HepG2 (cell line): Measurements from ENCODE around the gene CTIF. TPM values are rescaled to one million over a fixed set of nuclear protein-coding genes. Genes with fewer than 3 reads are reported as not detected.

Experiments used
- ATAC-seq: fragments of 200-7000 bp; cut with Tn5 transposase; 3 replicates; pipeline ENCODE4 v1.9.1; 2020; ENCODE audit warnings: mild to moderate bottlenecking, moderate library complexity
- BruUV-seq: library from RNA; stranded (reverse); fragments of 400-500 nt; replicated peaks from 2 replicates; lab custom pipeline; 2021; lab: Mats Ljungman, UMichigan
- CTCF ChIA-PET: fragments of 300-600 bp; formaldehyde crosslinking; extraction: SDS; loops from one replicate; lab custom pipeline; 2021; ENCODE audit warnings: low total read pairs, inconsistent platforms, low intra/inter-chr PET ratio; lab: Yijun Ruan, JAX
- POLR2A ChIA-PET: fragments of 350-600 bp; sonication (Branson Sonifier 250); formaldehyde crosslinking; loops from one replicate; lab custom pipeline; 2020; ENCODE audit warnings: antibody characterized with exemption, inconsistent platforms; lab: Yijun Ruan, JAX
- DNase-seq: peaks from one replicate; pipeline ENCODE4 v3.0.0-alpha.2; 2015; ENCODE audit warnings: low spot score
- FAIRE-seq: peaks from 3 replicates; lab custom pipeline; 2011; peaks lifted over from hg19 to GRCh38; lab: Jason Lieb, UNC
- H2AFZ ChIP-seq: one replicate; pipeline ENCODE4 v1.6.1; 2011; ENCODE audit warnings: low read length, inconsistent platforms
- H3K27ac ChIP-seq: fragments of 300-600 bp; 3 replicates; pipeline ENCODE4 v1.8.0; 2011; ENCODE audit warnings: mixed run types, mild to moderate bottlenecking, mixed read lengths, low read length, inconsistent platforms; ENCODE audit not compliant: insufficient read depth; ENCODE audit errors: extremely low read length
- H3K27me3 ChIP-seq, 2 experiments: fragments of 200-600 bp in 1 of 2; 2 replicates in 1 of 2; 3 replicates in 1 of 2; pipeline versions ENCODE4 v1.6.0 to v1.8.0; 2011; ENCODE audit warnings: low read length in 2 of 2, mild to moderate bottlenecking in 2 of 2, moderate library complexity in 2 of 2, inconsistent platforms in 1 of 2; ENCODE audit not compliant: insufficient read depth in 2 of 2, control insufficient read depth in 1 of 2
- H3K36me3 ChIP-seq, 2 experiments: fragments of 200-600 bp in 1 of 2; replicated peaks in 1 of 2; 2 replicates in 1 of 2; 3 replicates in 1 of 2; pipeline versions ENCODE4 v1.5.1 to v1.8.0; 2011; ENCODE audit warnings: low read length in 2 of 2, inconsistent platforms in 1 of 2; ENCODE audit not compliant: insufficient read depth in 2 of 2, control insufficient read depth in 1 of 2
- H3K4me1 ChIP-seq: 2 replicates; pipeline ENCODE4 v1.5.1; 2012; ENCODE audit warnings: low read length, inconsistent platforms; ENCODE audit not compliant: insufficient read depth
- H3K4me2 ChIP-seq: 2 replicates; pipeline ENCODE4 v1.6.0; 2011; ENCODE audit warnings: low read depth, low read length, inconsistent platforms
- H3K4me3 ChIP-seq, 3 experiments: fragments of 200-600 bp in 1 of 3; sonication (generic), shearing (Covaris generic) in 1 of 3; replicated peaks in 1 of 3; 2 replicates each; pipeline ENCODE4 v1.5.1; 2011 to 2016; ENCODE audit warnings: low read length in 3 of 3, inconsistent platforms in 2 of 3, low read depth in 2 of 3, mild to moderate bottlenecking in 2 of 3, control low read depth in 1 of 3, mixed read lengths in 1 of 3; ENCODE audit not compliant: insufficient read depth in 1 of 3
- H3K79me2 ChIP-seq: one replicate; pipeline ENCODE4 v1.6.1; 2011; ENCODE audit warnings: low read length, inconsistent platforms; ENCODE audit not compliant: insufficient read depth
- H3K9ac ChIP-seq: 2 replicates; pipeline ENCODE4 v1.6.0; 2011; ENCODE audit warnings: mild to moderate bottlenecking, low read depth, low read length, inconsistent platforms; ENCODE audit not compliant: insufficient read depth
- H3K9me3 ChIP-seq: 2 replicates; pipeline ENCODE4 v1.5.1; 2012; ENCODE audit warnings: mild to moderate bottlenecking, low read length
- H4K20me1 ChIP-seq: 2 replicates; pipeline ENCODE4 v1.6.0; 2011; ENCODE audit warnings: inconsistent platforms, mild to moderate bottlenecking, low read length, moderate library complexity; ENCODE audit not compliant: insufficient read depth
- ERF ChIP-seq: IDR thresholded peaks from 2 replicates; pipeline ENCODE4 v1.6.1; 2018; ENCODE audit warnings: missing biosample characterization, missing genetic modification reagents
- MAZ ChIP-seq, 2 experiments: sonication (generic) in 1 of 2; formaldehyde crosslinking in 1 of 2; IDR thresholded peaks; 2 replicates each; pipeline versions ENCODE4 v1.5.0 to v1.6.1; 2012 to 2020; ENCODE audit warnings: low read depth in 2 of 2, mild to moderate bottlenecking in 2 of 2, borderline replicate concordance in 1 of 2, improper control_type of control experiment in 1 of 2, low read length in 1 of 2, missing genetic modification reagents in 1 of 2, moderate library complexity in 1 of 2
- SMAD9 ChIP-seq: sonication (generic); formaldehyde crosslinking; IDR thresholded peaks from 2 replicates; pipeline ENCODE4 v1.5.1; 2020; ENCODE audit warnings: mild to moderate bottlenecking, missing genetic modification reagents
- TMF1 ChIP-seq: sonication (generic); formaldehyde crosslinking; IDR thresholded peaks from 2 replicates; pipeline ENCODE4 v1.8.1; 2022; ENCODE audit warnings: low read depth, missing genetic modification reagents
- ZNF24 ChIP-seq: fragments of 450-650 bp; IDR thresholded peaks from 2 replicates; pipeline ENCODE4 v1.6.1; 2017; ENCODE audit warnings: antibody characterized with exemption, mild to moderate bottlenecking
- ZNF354B ChIP-seq: sonication (generic); formaldehyde crosslinking; IDR thresholded peaks from 2 replicates; pipeline ENCODE4 v1.8.0; 2022; ENCODE audit warnings: mild to moderate bottlenecking, missing genetic modification reagents
- ZNF496 ChIP-seq: sonication (generic); formaldehyde crosslinking; IDR thresholded peaks from 2 replicates; pipeline ENCODE4 v1.8.1; 2023; ENCODE audit warnings: mild to moderate bottlenecking, moderate library complexity, missing genetic modification reagents; ENCODE audit not compliant: insufficient replicate concordance
- ZNF839 ChIP-seq: sonication (generic); formaldehyde crosslinking; IDR thresholded peaks from 2 replicates; pipeline ENCODE4 v1.4.0; 2020; ENCODE audit warnings: missing genetic modification reagents, mild to moderate bottlenecking, borderline replicate concordance
- WGBS: methylation state at CpG from one replicate; pipeline ENCODE4 v1.1.6; 2017; ENCODE audit warnings: low lambda C conversion rate; 5-methylcytosine and 5-hydroxymethylcytosine counted together
- in situ Hi-C: cut with HindIII; loops from 2 replicates; pipeline ENCODE4 v1.10.0; 2017; ENCODE audit warnings: low pct_unique_long_range_greater_than_20kb; ENCODE audit not compliant: extremely low pct_ligation_motif_present
- intact Hi-C: fragments of 100-400 bp; cut with micrococcal nuclease; formaldehyde crosslinking; loops from one replicate; pipeline ENCODE4 v1.10.0; 2022; ENCODE audit not compliant: unreplicated experiment
- polyA plus RNA-seq, 8 experiments: library from polyadenylated mRNA; depleted of rRNA in 3 of 8; stranded (reverse) in 7 of 8; unstranded in 1 of 8; fragments of >200 nt; fragmentation: Illumina TruSeq in 4 of 8; extraction: Trizol in 4 of 8; gene quantifications; 2 replicates each; pipeline versions ENCODE4 v1.2.1 to v1.2.3, GENCODE V29; 2011 to 2016; ENCODE audit warnings: low read depth in 4 of 8, missing spikeins in 1 of 8, mixed read lengths in 1 of 8; ENCODE audit not compliant: insufficient read depth in 1 of 8
- total RNA-seq, 5 experiments: library from RNA; depleted of rRNA; stranded (reverse); fragments of >200 nt; fragmentation: Illumina TruSeq; extraction: Trizol; gene quantifications; 2 replicates each; pipeline ENCODE4 v1.2.3, GENCODE V29; 2016; ENCODE audit warnings: low read depth in 1 of 5
- TF ChIP-seq, protein P1 (sequence below): sonication (generic); formaldehyde crosslinking; IDR thresholded peaks from 2 replicates; pipeline ENCODE4 v1.4.0; 2020; ENCODE audit warnings: missing genetic modification reagents
- TF ChIP-seq, protein P2 (sequence below): sonication (generic); formaldehyde crosslinking; IDR thresholded peaks from 2 replicates; pipeline ENCODE4 v1.8.0; 2022; ENCODE audit warnings: mild to moderate bottlenecking, missing genetic modification reagents, borderline replicate concordance
- TF ChIP-seq, protein P3 (sequence below): sonication (generic); formaldehyde crosslinking; IDR thresholded peaks from 2 replicates; pipeline ENCODE4 v1.8.1; 2023; ENCODE audit warnings: mild to moderate bottlenecking, missing genetic modification reagents
- TF ChIP-seq, protein P4 (sequence below): sonication (generic); formaldehyde crosslinking; IDR thresholded peaks from 2 replicates; pipeline ENCODE4 v1.8.0; 2022; ENCODE audit warnings: mild to moderate bottlenecking, missing genetic modification reagents

CTIF gene
- total and polyA plus RNA-seq, 2 of the 13 experiments (the other 11 are each of a cell fraction or from before 2014, with no cell fraction given) = 18.2 to 28.0 TPM

DNA sequence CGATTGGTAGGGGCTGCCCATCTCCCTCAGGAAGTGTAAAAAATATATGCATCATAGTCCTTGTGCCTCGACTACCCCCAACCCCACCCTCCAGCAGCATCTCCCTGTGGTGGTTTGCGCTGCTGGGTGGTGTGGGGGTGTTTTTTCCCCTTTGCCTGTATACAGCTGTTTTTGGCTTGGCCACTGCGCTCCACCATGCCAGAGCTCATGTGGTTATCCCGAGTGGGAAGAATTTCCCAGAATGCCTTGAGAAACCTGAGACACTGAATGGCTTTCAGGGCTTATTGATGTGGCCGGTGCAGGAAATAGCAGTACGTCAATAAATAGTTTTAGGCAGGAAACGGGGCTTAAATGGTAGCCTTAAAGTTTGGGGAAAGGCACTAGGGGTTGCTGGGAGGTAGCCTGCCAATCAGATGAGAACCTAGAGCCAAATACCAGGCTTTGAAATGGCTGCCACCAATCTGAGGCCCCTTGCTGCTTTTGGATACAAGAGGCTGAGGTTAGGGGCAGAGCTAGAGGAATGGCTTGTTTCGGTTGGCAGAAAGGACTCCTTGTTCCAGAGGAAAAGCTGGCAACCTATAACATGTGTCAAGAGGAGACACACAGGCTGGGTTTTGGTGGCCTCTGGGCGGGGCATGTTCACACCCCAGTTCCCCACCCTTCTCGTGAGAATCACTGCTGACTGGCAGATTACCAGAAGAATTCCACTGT, 267.9 kb downstream of the CTIF start:
- ChIA-PET POLR2A (no interaction called here), CTCF (no interaction called here)
- Histone ChIP-seq H3K4me1 (peaks cover 5% of the 10 kb centered on the region), H3K4me2 (no peak overlapping the region), H3K36me3 (peaks cover 8 to 32% of the 10 kb centered on the region in 2 experiments; a peak in 4 of 5 replicates), H3K4me3 (no peak overlapping the region), H3K27ac (no peak overlapping the region), H3K27me3 (no peaks in the 10 kb centered on the region), H3K9me3 (no peaks in the 10 kb centered on the region), H4K20me1 (no peaks in the 10 kb centered on the region), H3K9ac (no peak overlapping the region), H2AFZ (no peak overlapping the region), H3K79me2 (no peaks in the 10 kb centered on the region)
- intact Hi-C loops (no loop called here), in situ Hi-C loops (no loop called here)
- 93% methylated on average over 11 of the region's 11 CpGs for WGBS
- ATAC-seq = no peak
- no peak for DNase-seq
- no peak for TF ChIP-seq MAZ (IDR thresholded peaks at IDR 0.05; ENCODE audit: borderline replicate concordance, low read depth, low read length)
- TF ChIP-seq MAZ (CRISPR knock-in tag; IDR thresholded peaks at IDR 0.05; ENCODE audit: low read depth) = no peak
- TF ChIP-seq, protein P1, sequence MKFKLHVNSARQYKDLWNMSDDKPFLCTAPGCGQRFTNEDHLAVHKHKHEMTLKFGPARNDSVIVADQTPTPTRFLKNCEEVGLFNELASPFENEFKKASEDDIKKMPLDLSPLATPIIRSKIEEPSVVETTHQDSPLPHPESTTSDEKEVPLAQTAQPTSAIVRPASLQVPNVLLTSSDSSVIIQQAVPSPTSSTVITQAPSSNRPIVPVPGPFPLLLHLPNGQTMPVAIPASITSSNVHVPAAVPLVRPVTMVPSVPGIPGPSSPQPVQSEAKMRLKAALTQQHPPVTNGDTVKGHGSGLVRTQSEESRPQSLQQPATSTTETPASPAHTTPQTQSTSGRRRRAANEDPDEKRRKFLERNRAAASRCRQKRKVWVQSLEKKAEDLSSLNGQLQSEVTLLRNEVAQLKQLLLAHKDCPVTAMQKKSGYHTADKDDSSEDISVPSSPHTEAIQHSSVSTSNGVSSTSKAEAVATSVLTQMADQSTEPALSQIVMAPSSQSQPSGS (CRISPR knock-in tag) = no peak
- no peak for TF ChIP-seq ZNF24
- no peak for TF ChIP-seq ERF
- no peak for TF ChIP-seq ZNF354B (CRISPR knock-in tag)
- TF ChIP-seq ZNF496 (CRISPR knock-in tag) = no peak
- TF ChIP-seq, protein P2, sequence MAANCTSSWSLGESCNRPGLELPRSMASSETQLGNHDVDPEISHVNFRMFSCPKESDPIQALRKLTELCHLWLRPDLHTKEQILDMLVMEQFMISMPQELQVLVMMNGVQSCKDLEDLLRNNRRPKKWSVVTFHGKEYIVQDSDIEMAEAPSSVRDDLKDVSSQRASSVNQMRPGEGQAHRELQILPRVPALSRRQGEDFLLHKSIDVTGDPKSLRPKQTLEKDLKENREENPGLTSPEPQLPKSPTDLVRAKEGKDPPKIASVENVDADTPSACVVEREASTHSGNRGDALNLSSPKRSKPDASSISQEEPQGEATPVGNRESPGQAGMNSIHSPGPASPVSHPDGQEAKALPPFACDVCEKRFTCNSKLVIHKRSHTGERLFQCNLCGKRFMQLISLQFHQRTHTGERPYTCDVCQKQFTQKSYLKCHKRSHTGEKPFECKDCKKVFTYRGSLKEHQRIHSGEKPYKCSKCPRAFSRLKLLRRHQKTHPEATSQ (CRISPR knock-in tag) = no peak
- TF ChIP-seq TMF1 (CRISPR knock-in tag) = no peak
- TF ChIP-seq SMAD9 (CRISPR knock-in tag) = no peak
- TF ChIP-seq, protein P3, sequence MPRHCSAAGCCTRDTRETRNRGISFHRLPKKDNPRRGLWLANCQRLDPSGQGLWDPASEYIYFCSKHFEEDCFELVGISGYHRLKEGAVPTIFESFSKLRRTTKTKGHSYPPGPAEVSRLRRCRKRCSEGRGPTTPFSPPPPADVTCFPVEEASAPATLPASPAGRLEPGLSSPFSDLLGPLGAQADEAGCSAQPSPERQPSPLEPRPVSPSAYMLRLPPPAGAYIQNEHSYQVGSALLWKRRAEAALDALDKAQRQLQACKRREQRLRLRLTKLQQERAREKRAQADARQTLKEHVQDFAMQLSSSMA (CRISPR knock-in tag) = no peak
- TF ChIP-seq, protein P4, sequence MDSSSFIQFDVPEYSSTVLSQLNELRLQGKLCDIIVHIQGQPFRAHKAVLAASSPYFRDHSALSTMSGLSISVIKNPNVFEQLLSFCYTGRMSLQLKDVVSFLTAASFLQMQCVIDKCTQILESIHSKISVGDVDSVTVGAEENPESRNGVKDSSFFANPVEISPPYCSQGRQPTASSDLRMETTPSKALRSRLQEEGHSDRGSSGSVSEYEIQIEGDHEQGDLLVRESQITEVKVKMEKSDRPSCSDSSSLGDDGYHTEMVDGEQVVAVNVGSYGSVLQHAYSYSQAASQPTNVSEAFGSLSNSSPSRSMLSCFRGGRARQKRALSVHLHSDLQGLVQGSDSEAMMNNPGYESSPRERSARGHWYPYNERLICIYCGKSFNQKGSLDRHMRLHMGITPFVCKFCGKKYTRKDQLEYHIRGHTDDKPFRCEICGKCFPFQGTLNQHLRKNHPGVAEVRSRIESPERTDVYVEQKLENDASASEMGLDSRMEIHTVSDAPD (CRISPR knock-in tag) = no peak
- TF ChIP-seq ZNF839 (CRISPR knock-in tag) = no peak
- BruUV-seq = no TSS peak
- no peak for FAIRE-seq
